Epithelial cell of esophagus (primary cell): ENCODE data around the gene CCNB1.
"Not testable (repeated sequence)": the region's sequence is repeated elsewhere in the genome, so short reads cannot be mapped to it uniquely, and the experiment has no call there.

Source experiments
- DNase-seq: peaks from one replicate; pipeline ENCODE4 v3.0.0; 2010; ENCODE audit warnings: low read depth
- H3K4me3 ChIP-seq: 2 replicates; pipeline ENCODE4 v1.5.1; 2011; ENCODE audit warnings: mild to moderate bottlenecking, low read length, control low read depth
- TF ChIP-seq, protein P1 (sequence below): IDR thresholded peaks from 2 replicates; pipeline ENCODE4 v1.5.1; 2011; ENCODE audit warnings: low read depth, mild to moderate bottlenecking, low read length, control low read depth, inconsistent platforms; ENCODE audit not compliant: insufficient read depth; ENCODE audit errors: missing control alignments

The CCNB1 gene

DNA sequence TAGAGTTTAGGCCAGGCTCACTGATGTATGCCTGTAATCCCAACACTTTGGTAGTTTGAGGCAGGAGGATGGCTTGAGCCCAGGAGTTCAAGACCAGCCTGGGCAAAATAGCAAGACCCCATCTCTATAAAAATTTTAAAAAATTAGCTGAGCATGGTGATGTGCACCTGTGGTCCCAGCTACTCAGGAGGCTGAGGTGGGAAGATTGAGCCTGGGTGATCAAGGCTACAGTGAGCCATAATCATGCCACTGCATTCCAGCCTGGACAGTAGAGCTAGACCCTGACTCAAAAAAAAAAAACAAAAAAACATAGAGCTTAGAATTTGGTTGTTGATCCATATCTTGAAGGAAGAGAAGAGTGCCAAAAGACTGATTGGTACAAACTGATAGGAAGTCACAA is 53.0 kb downstream of the CCNB1 start:
- H3K4me3 ChIP-seq, result no peak overlapping the region
- DNase-seq, result no peak
- TF ChIP-seq, protein P1, sequence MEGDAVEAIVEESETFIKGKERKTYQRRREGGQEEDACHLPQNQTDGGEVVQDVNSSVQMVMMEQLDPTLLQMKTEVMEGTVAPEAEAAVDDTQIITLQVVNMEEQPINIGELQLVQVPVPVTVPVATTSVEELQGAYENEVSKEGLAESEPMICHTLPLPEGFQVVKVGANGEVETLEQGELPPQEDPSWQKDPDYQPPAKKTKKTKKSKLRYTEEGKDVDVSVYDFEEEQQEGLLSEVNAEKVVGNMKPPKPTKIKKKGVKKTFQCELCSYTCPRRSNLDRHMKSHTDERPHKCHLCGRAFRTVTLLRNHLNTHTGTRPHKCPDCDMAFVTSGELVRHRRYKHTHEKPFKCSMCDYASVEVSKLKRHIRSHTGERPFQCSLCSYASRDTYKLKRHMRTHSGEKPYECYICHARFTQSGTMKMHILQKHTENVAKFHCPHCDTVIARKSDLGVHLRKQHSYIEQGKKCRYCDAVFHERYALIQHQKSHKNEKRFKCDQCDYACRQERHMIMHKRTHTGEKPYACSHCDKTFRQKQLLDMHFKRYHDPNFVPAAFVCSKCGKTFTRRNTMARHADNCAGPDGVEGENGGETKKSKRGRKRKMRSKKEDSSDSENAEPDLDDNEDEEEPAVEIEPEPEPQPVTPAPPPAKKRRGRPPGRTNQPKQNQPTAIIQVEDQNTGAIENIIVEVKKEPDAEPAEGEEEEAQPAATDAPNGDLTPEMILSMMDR, result no peak

DNA sequence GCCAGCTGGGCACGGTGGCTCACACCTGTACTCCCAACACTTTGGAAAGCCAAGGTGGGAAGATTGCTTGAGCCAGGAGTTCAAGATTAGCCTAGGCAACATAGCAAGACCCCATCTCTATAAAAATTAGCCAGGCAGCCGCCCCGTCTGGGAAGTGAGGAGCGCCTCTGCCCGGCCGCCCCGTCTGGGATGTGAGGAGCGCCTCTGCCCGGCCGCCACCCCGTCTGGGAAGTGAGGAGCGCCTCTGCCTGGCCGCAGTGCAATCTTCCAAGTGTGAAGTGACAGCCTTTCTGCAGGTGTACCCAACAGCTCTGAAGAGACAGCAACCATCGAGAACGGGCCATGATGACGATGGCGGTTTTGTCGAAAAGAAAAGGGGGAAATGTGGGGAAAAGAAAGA is 53.4 kb downstream of the CCNB1 start:
- DNase-seq, H3K4me3 ChIP-seq: not testable (repeated sequence)

DNA sequence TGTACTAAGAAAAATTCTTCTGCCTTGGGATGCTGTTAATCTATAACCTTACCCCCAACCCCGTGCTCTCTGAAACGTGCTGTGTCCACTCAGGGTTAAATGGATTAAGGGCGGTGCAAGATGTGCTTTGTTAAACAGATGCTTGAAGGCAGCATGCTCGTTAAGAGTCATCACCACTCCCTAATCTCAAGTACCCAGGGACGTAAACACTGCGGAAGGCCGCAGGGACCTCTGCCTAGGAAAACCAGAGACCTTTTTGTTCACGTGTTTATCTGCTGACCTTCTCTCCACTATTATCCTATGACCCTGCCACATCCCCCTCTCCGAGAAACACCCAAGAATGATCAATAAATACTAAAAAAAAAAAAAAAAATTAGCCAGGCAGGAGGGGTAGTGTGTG is 53.9 kb downstream of the CCNB1 start:
- H3K4me3 ChIP-seq, result not testable (repeated sequence)

DNA sequence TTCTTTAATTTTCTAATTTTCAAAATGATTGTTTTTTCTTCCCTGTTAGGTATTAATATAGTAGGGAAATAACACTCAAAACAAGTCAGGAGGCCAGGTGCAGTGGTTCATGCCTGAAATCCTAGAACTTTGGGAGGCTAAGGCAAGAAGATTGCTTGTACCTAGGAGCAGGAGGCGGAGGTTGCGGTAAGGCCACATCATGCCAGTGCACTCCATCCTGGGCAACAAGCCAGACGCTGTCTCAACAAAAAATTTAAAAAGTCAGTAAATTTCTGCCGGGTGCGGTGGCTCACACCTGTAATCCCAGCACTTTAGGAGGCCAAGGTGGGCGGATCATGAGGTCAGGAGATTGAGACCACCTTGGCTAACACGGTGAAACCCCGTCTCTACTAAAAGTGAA is 57.6 kb downstream of the CCNB1 start:
- TF ChIP-seq, protein P1, result no peak
- no peak for DNase-seq
- no peak overlapping the region for H3K4me3 ChIP-seq

More for the DNA sequence above, 53.9 kb downstream of the CCNB1 start:
- DNase-seq, result not testable (repeated sequence)

DNA sequence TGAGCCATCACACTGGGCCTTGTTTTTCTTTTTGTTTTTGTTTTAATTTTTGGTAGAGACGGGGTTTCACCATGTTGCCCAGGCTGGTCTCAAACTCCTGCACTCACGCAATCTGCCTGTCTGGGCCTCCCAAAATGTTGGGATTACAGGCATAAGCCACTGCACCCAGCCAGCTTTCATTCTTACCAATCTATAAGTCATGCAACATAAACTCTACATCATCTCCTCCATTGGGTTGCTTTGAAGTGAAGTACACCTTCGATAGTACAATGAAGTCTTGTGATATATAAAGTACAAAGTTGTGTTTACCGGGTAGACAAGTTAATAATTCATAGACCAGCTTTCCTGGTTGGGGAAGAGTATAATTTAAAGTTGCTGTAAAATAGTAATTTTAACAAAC is 58.9 kb downstream of the CCNB1 start:
- DNase-seq, result no peak
- TF ChIP-seq, protein P1, result no peak
- no peak overlapping the region for H3K4me3 ChIP-seq
